ENCODE results near the gene METAP1D. TPM values are rescaled to one million over a fixed set of nuclear protein-coding genes. Genes with fewer than 3 reads are reported as not detected.

METAP1D gene
- total RNA-seq, 1 experiment from 2014 or later = 20.7 TPM

DNA sequence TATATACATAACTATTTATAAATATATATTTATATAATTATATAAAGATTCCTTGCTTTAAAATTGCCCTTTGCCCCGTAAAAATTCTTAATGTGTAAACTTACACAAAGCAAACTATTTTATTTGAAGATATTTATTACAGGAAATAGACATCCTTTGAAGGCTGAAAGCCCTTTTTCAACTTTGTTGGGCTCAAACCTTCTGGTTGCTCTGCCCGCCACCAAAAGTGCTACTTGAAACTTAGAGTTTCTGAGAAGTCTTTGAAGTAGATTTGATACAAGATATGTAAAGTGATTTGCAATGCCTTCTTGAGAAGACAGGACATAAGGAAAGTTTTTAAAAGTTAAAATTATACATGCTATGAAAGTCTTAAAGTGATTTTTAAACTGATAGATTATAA is 36.6 kb upstream of the METAP1D start:
- Histone ChIP-seq H3K9me2 (replicated peaks; ENCODE audit: insufficient read depth, low read length) (no peaks in the 10 kb centered on the region), H3K4me2 (ENCODE audit: low read depth, low read length, poor library complexity, severe bottlenecking) (no peak overlapping the region), H3K4me1 (ENCODE audit: low read length) (no peaks in the 10 kb centered on the region; the same call in 1 of the 2 replicates), H3K9ac (ENCODE audit: low read length) (no peak overlapping the region), H3K4me3 (ENCODE audit: low read length) (no peak overlapping the region), H4K20me1 (ENCODE audit: insufficient read depth, low read depth, low read length) (no peaks in the 10 kb centered on the region), H3K36me3 (ENCODE audit: insufficient read depth, low read length) (peaks cover 27% of the 10 kb centered on the region), H3K27me3 (ENCODE audit: low read length) (no peaks in the 10 kb centered on the region), H2AFZ (ENCODE audit: low read length) (no peak overlapping the region), H3K79me2 (ENCODE audit: low read length) (peaks cover 63% of the 10 kb centered on the region), H3K9me3 (ENCODE audit: low read length) (no peaks in the 10 kb centered on the region), H3K27ac (ENCODE audit: low read length) (no peak overlapping the region)
- no peak for DNase-seq

- H4K20me1 ChIP-seq (ENCODE audit: insufficient read depth, low read depth, low read length) = no peaks in the 10 kb centered on the region
- no peak overlapping the region for H3K4me3 ChIP-seq (ENCODE audit: low read length)
- DNase-seq = no peak
- H3K79me2 ChIP-seq (ENCODE audit: low read length) = peaks cover 60% of the 10 kb centered on the region
- H3K9me2 ChIP-seq (replicated peaks; ENCODE audit: insufficient read depth, low read length) = no peaks in the 10 kb centered on the region
- H3K27ac ChIP-seq (ENCODE audit: low read length) = no peak overlapping the region
- no peak overlapping the region for H3K9ac ChIP-seq (ENCODE audit: low read length)
- H2AFZ ChIP-seq (ENCODE audit: low read length) = no peak overlapping the region
- no peaks in the 10 kb centered on the region for H3K9me3 ChIP-seq (ENCODE audit: low read length)
- H3K4me2 ChIP-seq (ENCODE audit: low read depth, low read length, poor library complexity, severe bottlenecking) = no peak overlapping the region
- H3K4me1 ChIP-seq (ENCODE audit: low read length) = no peaks in the 10 kb centered on the region; the same call in 1 of the 2 replicates
- H3K36me3 ChIP-seq (ENCODE audit: insufficient read depth, low read length) = peaks cover 38% of the 10 kb centered on the region
- no peaks in the 10 kb centered on the region for H3K27me3 ChIP-seq (ENCODE audit: low read length)
These were observed 35.4 kb upstream of the METAP1D start for GRCh38 chr2:171964308-171964707.

GRCh38 chr2:171965238-171965637 is 34.5 kb upstream of the METAP1D start:
- Histone ChIP-seq H3K79me2 (ENCODE audit: low read length) (peaks cover 50% of the 10 kb centered on the region), H3K9ac (ENCODE audit: low read length) (no peak overlapping the region), H3K4me2 (ENCODE audit: low read depth, low read length, poor library complexity, severe bottlenecking) (no peak overlapping the region), H4K20me1 (ENCODE audit: insufficient read depth, low read depth, low read length) (no peaks in the 10 kb centered on the region), H3K9me2 (replicated peaks; ENCODE audit: insufficient read depth, low read length) (no peaks in the 10 kb centered on the region), H3K27ac (ENCODE audit: low read length) (no peak overlapping the region), H3K4me3 (ENCODE audit: low read length) (no peak overlapping the region), H3K27me3 (ENCODE audit: low read length) (no peaks in the 10 kb centered on the region), H3K4me1 (ENCODE audit: low read length) (no peaks in the 10 kb centered on the region; the same call in 1 of the 2 replicates), H2AFZ (ENCODE audit: low read length) (no peak overlapping the region), H3K36me3 (ENCODE audit: insufficient read depth, low read length) (peaks cover 43% of the 10 kb centered on the region), H3K9me3 (ENCODE audit: low read length) (no peaks in the 10 kb centered on the region)
- no peak for DNase-seq

GRCh38 chr2:171965661-171966060 is 34.1 kb upstream of the METAP1D start:
- no peak for DNase-seq
- Histone ChIP-seq H3K79me2 (ENCODE audit: low read length) (peaks cover 46% of the 10 kb centered on the region), H3K4me2 (ENCODE audit: low read depth, low read length, poor library complexity, severe bottlenecking) (no peak overlapping the region), H3K27me3 (ENCODE audit: low read length) (no peaks in the 10 kb centered on the region), H3K9me3 (ENCODE audit: low read length) (no peaks in the 10 kb centered on the region), H3K36me3 (ENCODE audit: insufficient read depth, low read length) (peaks cover 43% of the 10 kb centered on the region), H3K27ac (ENCODE audit: low read length) (no peak overlapping the region), H3K9me2 (replicated peaks; ENCODE audit: insufficient read depth, low read length) (no peaks in the 10 kb centered on the region), H3K4me3 (ENCODE audit: low read length) (no peak overlapping the region), H4K20me1 (ENCODE audit: insufficient read depth, low read depth, low read length) (no peaks in the 10 kb centered on the region), H3K9ac (ENCODE audit: low read length) (no peak overlapping the region), H3K4me1 (ENCODE audit: low read length) (no peaks in the 10 kb centered on the region; the same call in 1 of the 2 replicates), H2AFZ (ENCODE audit: low read length) (no peak overlapping the region)

DNA sequence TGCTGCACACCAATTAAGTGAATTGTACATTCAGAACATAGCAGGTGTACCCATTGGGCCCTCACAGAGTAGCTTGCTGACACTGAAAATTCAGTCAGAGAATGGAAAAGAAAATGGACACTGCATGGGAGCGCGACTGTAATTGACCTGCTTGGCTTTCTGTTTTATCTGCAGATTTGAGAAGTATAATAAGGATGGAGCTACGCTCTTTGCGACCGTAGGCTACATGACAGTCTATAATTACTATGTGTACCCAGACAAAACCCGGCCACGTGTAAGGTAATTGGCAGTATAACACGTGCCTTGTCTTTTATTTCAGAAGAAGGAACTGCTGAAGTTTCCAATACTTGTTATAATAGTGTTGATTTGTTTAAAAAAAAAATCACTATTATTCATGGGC is 33.5 kb upstream of the METAP1D start:
- H3K4me2 ChIP-seq (ENCODE audit: low read depth, low read length, poor library complexity, severe bottlenecking) = no peak overlapping the region
- no peak overlapping the region for H3K9ac ChIP-seq (ENCODE audit: low read length)
- H3K9me3 ChIP-seq (ENCODE audit: low read length) = no peaks in the 10 kb centered on the region
- no peaks in the 10 kb centered on the region for H4K20me1 ChIP-seq (ENCODE audit: insufficient read depth, low read depth, low read length)
- H2AFZ ChIP-seq (ENCODE audit: low read length) = no peak overlapping the region
- no peaks in the 10 kb centered on the region for H3K27me3 ChIP-seq (ENCODE audit: low read length)
- peaks cover 40% of the 10 kb centered on the region for H3K79me2 ChIP-seq (ENCODE audit: low read length)
- H3K27ac ChIP-seq (ENCODE audit: low read length) = no peak overlapping the region
- DNase-seq = no peak
- H3K9me2 ChIP-seq (replicated peaks; ENCODE audit: insufficient read depth, low read length) = no peaks in the 10 kb centered on the region
- peaks cover 43% of the 10 kb centered on the region for H3K36me3 ChIP-seq (ENCODE audit: insufficient read depth, low read length)
- no peak overlapping the region for H3K4me3 ChIP-seq (ENCODE audit: low read length)
- H3K4me1 ChIP-seq (ENCODE audit: low read length) = no peaks in the 10 kb centered on the region; the same call in 1 of the 2 replicates

- no peaks in the 10 kb centered on the region for H3K9me3 ChIP-seq (ENCODE audit: low read length)
- no peak overlapping the region for H3K9ac ChIP-seq (ENCODE audit: low read length)
- no peak overlapping the region for H3K4me3 ChIP-seq (ENCODE audit: low read length)
- H4K20me1 ChIP-seq (ENCODE audit: insufficient read depth, low read depth, low read length) = no peaks in the 10 kb centered on the region
- no peak overlapping the region for H3K4me2 ChIP-seq (ENCODE audit: low read depth, low read length, poor library complexity, severe bottlenecking)
- H3K27ac ChIP-seq (ENCODE audit: low read length) = no peak overlapping the region
- no peaks in the 10 kb centered on the region for H3K9me2 ChIP-seq (replicated peaks; ENCODE audit: insufficient read depth, low read length)
- H3K4me1 ChIP-seq (ENCODE audit: low read length) = no peaks in the 10 kb centered on the region; the same call in 1 of the 2 replicates
- H2AFZ ChIP-seq (ENCODE audit: low read length) = no peak overlapping the region
- H3K79me2 ChIP-seq (ENCODE audit: low read length) = peaks cover 36% of the 10 kb centered on the region
- H3K36me3 ChIP-seq (ENCODE audit: insufficient read depth, low read length) = peaks cover 43% of the 10 kb centered on the region
- no peak for DNase-seq
- H3K27me3 ChIP-seq (ENCODE audit: low read length) = no peaks in the 10 kb centered on the region
These were observed 33.1 kb upstream of the METAP1D start for GRCh38 chr2:171966688-171967087.

DNA sequence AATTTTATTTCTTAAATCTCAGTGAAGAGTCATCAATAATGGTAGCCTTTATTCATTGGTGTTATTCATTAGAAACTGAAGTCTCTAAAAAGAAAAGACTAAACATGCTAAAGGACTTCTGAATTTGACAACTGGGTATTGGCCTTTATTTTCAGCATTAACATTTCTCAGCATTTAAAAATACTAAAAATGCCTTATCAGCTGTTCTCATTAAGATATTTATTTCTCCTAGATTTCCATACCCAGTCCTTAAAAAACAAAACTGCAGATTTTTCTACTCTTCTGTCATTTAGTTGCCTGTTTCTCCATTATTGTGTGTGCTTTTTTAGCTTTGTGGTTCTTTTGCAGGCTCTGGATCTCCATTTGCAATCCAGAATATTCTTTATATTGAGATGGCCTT is 31.2 kb upstream of the METAP1D start:
- H3K4me2 ChIP-seq (ENCODE audit: low read depth, low read length, poor library complexity, severe bottlenecking) = no peak overlapping the region
- H3K27me3 ChIP-seq (ENCODE audit: low read length) = no peaks in the 10 kb centered on the region
- peaks cover 22% of the 10 kb centered on the region for H3K79me2 ChIP-seq (ENCODE audit: low read length)
- DNase-seq = no peak
- H3K36me3 ChIP-seq (ENCODE audit: insufficient read depth, low read length) = peaks cover 43% of the 10 kb centered on the region
- H3K4me3 ChIP-seq (ENCODE audit: low read length) = no peak overlapping the region
- no peak overlapping the region for H2AFZ ChIP-seq (ENCODE audit: low read length)
- H3K4me1 ChIP-seq (ENCODE audit: low read length) = no peaks in the 10 kb centered on the region; the same call in 1 of the 2 replicates
- no peaks in the 10 kb centered on the region for H3K9me3 ChIP-seq (ENCODE audit: low read length)
- H3K27ac ChIP-seq (ENCODE audit: low read length) = no peak overlapping the region
- H3K9ac ChIP-seq (ENCODE audit: low read length) = no peak overlapping the region
- no peaks in the 10 kb centered on the region for H4K20me1 ChIP-seq (ENCODE audit: insufficient read depth, low read depth, low read length)
- H3K9me2 ChIP-seq (replicated peaks; ENCODE audit: insufficient read depth, low read length) = no peaks in the 10 kb centered on the region

- no peak overlapping the region for H3K9ac ChIP-seq (ENCODE audit: low read length)
- H3K4me2 ChIP-seq (ENCODE audit: low read depth, low read length, poor library complexity, severe bottlenecking) = no peak overlapping the region
- no peaks in the 10 kb centered on the region for H3K27me3 ChIP-seq (ENCODE audit: low read length)
- H3K36me3 ChIP-seq (ENCODE audit: insufficient read depth, low read length) = peaks cover 38% of the 10 kb centered on the region; the same call in 1 of the 2 replicates
- no peak for DNase-seq
- H3K79me2 ChIP-seq (ENCODE audit: low read length) = peaks cover 11% of the 10 kb centered on the region
- no peak overlapping the region for H2AFZ ChIP-seq (ENCODE audit: low read length)
- H3K4me3 ChIP-seq (ENCODE audit: low read length) = no peak overlapping the region
- H4K20me1 ChIP-seq (ENCODE audit: insufficient read depth, low read depth, low read length) = no peaks in the 10 kb centered on the region
- H3K27ac ChIP-seq (ENCODE audit: low read length) = no peak overlapping the region
- no peaks in the 10 kb centered on the region; the same call in 1 of the 2 replicates for H3K4me1 ChIP-seq (ENCODE audit: low read length)
- H3K9me3 ChIP-seq (ENCODE audit: low read length) = no peaks in the 10 kb centered on the region
- no peaks in the 10 kb centered on the region for H3K9me2 ChIP-seq (replicated peaks; ENCODE audit: insufficient read depth, low read length)
These were observed 27.3 kb upstream of the METAP1D start for GRCh38 chr2:171972329-171972982.

Measured in Karpas-422 (cell line).